IMR-90 (cell line): ENCODE measurements around the gene XYLB. TPM values are rescaled to one million over a fixed set of nuclear protein-coding genes. Genes with fewer than 3 reads are reported as not detected.

Source experiments
- ATAC-seq: fragments of 200-7000 bp; cut with Tn5 transposase; 2 replicates; pipeline ENCODE4 v1.9.1; 2020; ENCODE audit warnings: low read depth, mild to moderate bottlenecking, moderate library complexity
- BruUV-seq: library from RNA; stranded (reverse); fragments of 400-500 nt; replicated peaks from 2 replicates; lab custom pipeline; 2021; lab: Mats Ljungman, UMichigan
- CTCF ChIA-PET: fragments of 300-600 bp; formaldehyde crosslinking; extraction: SDS; loops from one replicate; lab custom pipeline; 2021; ENCODE audit warnings: antibody characterized with exemption; lab: Yijun Ruan, JAX
- POLR2A ChIA-PET: fragments of 300-600 bp; sonication (Branson Sonifier 250); formaldehyde crosslinking; loops from one replicate; lab custom pipeline; 2022; ENCODE audit warnings: antibody characterized with exemption; ENCODE audit not compliant: unreplicated experiment; lab: Charles Lee
- DNase-seq: peaks from one replicate; pipeline ENCODE4 v3.0.0; 2013
- H2AFZ ChIP-seq: replicated peaks from 2 replicates; pipeline ENCODE3; 2013; ENCODE audit warnings: low read length, mild to moderate bottlenecking; ENCODE audit not compliant: poor library complexity
- H2AK5ac ChIP-seq: 2 replicates; pipeline ENCODE4 v1.6.1; 2013; ENCODE audit warnings: low read depth, low read length, inconsistent platforms
- H2AK9ac ChIP-seq: replicated peaks from 2 replicates; pipeline ENCODE3; 2013; ENCODE audit warnings: mild to moderate bottlenecking, low read depth, low read length, moderate library complexity; ENCODE audit not compliant: poor library complexity
- H2BK120ac ChIP-seq: 2 replicates; pipeline ENCODE4 v1.6.1; 2013; ENCODE audit warnings: low read depth, low read length, inconsistent platforms
- H2BK15ac ChIP-seq: 3 replicates; pipeline ENCODE4 v1.6.1; 2013; ENCODE audit warnings: low read depth, low read length, inconsistent platforms
- H2BK20ac ChIP-seq: 2 replicates; pipeline ENCODE4 v1.6.1; 2013; ENCODE audit warnings: low read depth, mild to moderate bottlenecking, inconsistent platforms, low read length, moderate library complexity
- H2BK5ac ChIP-seq: 2 replicates; pipeline ENCODE4 v1.6.1; 2013; ENCODE audit warnings: mild to moderate bottlenecking, low read depth, low read length, inconsistent platforms; ENCODE audit not compliant: poor library complexity, severe bottlenecking
- H3K14ac ChIP-seq: replicated peaks from 2 replicates; pipeline ENCODE4 v1.6.1; 2013; ENCODE audit warnings: low read depth, low read length, inconsistent platforms
- H3K18ac ChIP-seq: 2 replicates; pipeline ENCODE4 v1.6.1; 2013; ENCODE audit warnings: low read depth, low read length, control low read depth
- H3K23ac ChIP-seq: 2 replicates; pipeline ENCODE4 v1.6.1; 2013; ENCODE audit warnings: low read depth, low read length, inconsistent platforms
- H3K27ac ChIP-seq: 2 replicates; pipeline ENCODE4 v1.5.1; 2013; ENCODE audit warnings: mild to moderate bottlenecking, control low read depth, low read length; ENCODE audit not compliant: insufficient read depth
- H3K27me3 ChIP-seq: 2 replicates; pipeline ENCODE4 v1.6.1; 2013; ENCODE audit warnings: low read length; ENCODE audit not compliant: control insufficient read depth, insufficient read depth
- H3K36me3 ChIP-seq: 2 replicates; pipeline ENCODE4 v1.6.1; 2013; ENCODE audit warnings: low read length, mixed read lengths; ENCODE audit not compliant: control insufficient read depth, insufficient read depth
- H3K4ac ChIP-seq: 2 replicates; pipeline ENCODE4 v1.6.1; 2013; ENCODE audit warnings: low read depth, low read length, inconsistent platforms
- H3K4me1 ChIP-seq: 2 replicates; pipeline ENCODE4 v1.6.1; 2013; ENCODE audit warnings: low read length, mixed read lengths; ENCODE audit not compliant: control insufficient read depth, insufficient read depth
- H3K4me2 ChIP-seq: 2 replicates; pipeline ENCODE4 v1.6.1; 2013; ENCODE audit warnings: low read depth, mild to moderate bottlenecking, control low read depth, low read length, moderate library complexity
- H3K4me3 ChIP-seq: 2 replicates; pipeline ENCODE4 v1.5.1; 2013; ENCODE audit warnings: low read depth, mild to moderate bottlenecking, control low read depth, low read length, moderate library complexity; ENCODE audit not compliant: insufficient read depth
- H3K56ac ChIP-seq: 2 replicates; pipeline ENCODE4 v1.6.1; 2013; ENCODE audit warnings: low read length, inconsistent platforms; ENCODE audit not compliant: insufficient read depth; ENCODE audit errors: extremely low read depth
- H3K79me1 ChIP-seq, 2 experiments: 2 replicates each; pipeline ENCODE4 v1.6.1; 2013; ENCODE audit warnings: low read length in 2 of 2, inconsistent platforms in 1 of 2, low read depth in 1 of 2
- H3K9ac ChIP-seq: 2 replicates; pipeline ENCODE4 v1.6.1; 2013; ENCODE audit warnings: low read depth, low read length, control low read depth
- H3K9me1 ChIP-seq: 2 replicates; pipeline ENCODE4 v1.6.1; 2013; ENCODE audit warnings: low read length, inconsistent platforms; ENCODE audit not compliant: insufficient read depth
- H3K9me3 ChIP-seq: 2 replicates; pipeline ENCODE4 v1.6.1; 2013; ENCODE audit warnings: low read length; ENCODE audit not compliant: control insufficient read depth, insufficient read depth
- H4K20me1 ChIP-seq: 2 replicates; pipeline ENCODE4 v1.6.1; 2013; ENCODE audit warnings: low read length, inconsistent platforms; ENCODE audit not compliant: insufficient read depth
- H4K5ac ChIP-seq: 2 replicates; pipeline ENCODE4 v1.6.1; 2013; ENCODE audit warnings: mild to moderate bottlenecking, low read depth, low read length, control low read depth
- H4K8ac ChIP-seq, 2 experiments: 2 replicates each; pipeline ENCODE4 v1.6.1; 2013; ENCODE audit warnings: low read depth in 2 of 2, low read length in 2 of 2, control low read depth in 1 of 2, inconsistent platforms in 1 of 2
- H4K91ac ChIP-seq: 2 replicates; pipeline ENCODE4 v1.6.1; 2013; ENCODE audit warnings: low read depth, low read length, inconsistent platforms; ENCODE audit not compliant: insufficient read depth
- RCOR1 ChIP-seq: IDR thresholded peaks from 2 replicates; pipeline ENCODE4 v1.6.1; 2012; ENCODE audit warnings: mild to moderate bottlenecking, low read length, improper control_type of control experiment; ENCODE audit not compliant: insufficient replicate concordance
- WGBS, 2 experiments: methylation state at CpG; one replicate each; pipeline versions ENCODE4 v1.1.5 to v1.1.7; 2013; ENCODE audit warnings: missing lambda C conversion rate in 2 of 2; ENCODE audit not compliant: insufficient read length in 1 of 2; ENCODE audit errors: extremely low coverage in 2 of 2; 5-methylcytosine and 5-hydroxymethylcytosine counted together
- dilution Hi-C: fragments of 300-500 bp; cut with HindIII; formaldehyde crosslinking; loops from one replicate; pipeline ENCODE4 v1.14.3; 2018; ENCODE audit warnings: low sequenced_read_pairs; ENCODE audit not compliant: unreplicated experiment
- in situ Hi-C: fragments of 300-500 bp; cut with MboI; formaldehyde crosslinking; loops from 3 replicates; pipeline ENCODE4 v1.14.3; 2019; ENCODE audit warnings: low sequenced_read_pairs, inconsistent platforms, mixed read lengths
- intact Hi-C: fragments of 100-400 bp; cut with micrococcal nuclease; formaldehyde crosslinking; loops from 2 replicates; pipeline ENCODE4 v1.10.0; 2022
- polyA plus RNA-seq, 3 experiments: library from polyadenylated mRNA; depleted of rRNA; stranded (reverse); fragments of >200 nt; gene quantifications; 2 replicates each; pipeline ENCODE4 v1.2.3, GENCODE V29; 2012; ENCODE audit warnings: low replicate concordance in 1 of 3
- total RNA-seq: library from RNA; depleted of rRNA; stranded (reverse); fragments of >200 nt; gene quantifications from 2 replicates; pipeline ENCODE4 v1.2.3, GENCODE V29; 2012

The XYLB gene
- total and polyA plus RNA-seq, 2 of the 4 experiments (the other 2 are of a cell fraction), result 3.0 to 3.4 TPM

DNA sequence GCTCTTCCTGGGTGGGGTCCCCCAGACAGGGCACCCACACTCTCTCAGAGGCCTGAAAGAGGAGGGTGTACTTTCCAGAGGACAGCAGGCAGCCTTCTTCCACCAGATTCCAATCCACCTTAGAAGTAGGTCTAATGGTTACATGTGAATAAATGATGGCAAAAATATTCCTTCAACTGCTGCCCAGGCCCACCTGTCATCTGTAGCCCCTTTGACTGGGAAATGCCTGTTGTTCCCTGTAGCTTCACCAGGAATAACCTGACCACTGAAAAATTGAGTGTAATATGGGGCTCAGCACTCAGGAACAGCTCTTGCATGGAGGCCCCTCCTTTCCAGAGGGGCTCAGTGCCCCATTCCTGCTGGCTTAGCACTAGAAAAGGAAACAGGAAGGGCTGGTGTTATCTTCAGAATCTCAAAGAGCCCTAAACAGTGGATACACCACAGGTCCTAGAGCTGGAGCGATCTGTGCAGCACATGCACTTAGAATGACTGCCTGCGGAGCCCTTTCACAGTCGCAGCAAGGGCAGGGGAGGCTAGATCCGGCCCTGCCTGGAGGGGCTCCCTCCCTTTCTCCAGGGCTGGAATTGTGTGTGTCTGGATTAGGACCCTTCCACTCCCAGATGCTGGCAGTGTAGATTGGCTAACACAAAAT, 32.3 kb upstream of the XYLB start:
- WGBS, 2 experiments, result no CpG with 5 or more reads among the region's 4 CpGs

More for the DNA sequence above, 32.3 kb upstream of the XYLB start:
- Histone ChIP-seq H4K8ac (no peak overlapping the region), H3K27me3 (peaks cover 27% of the 10 kb centered on the region), H2BK15ac (no peak overlapping the region), H3K9ac (no peak overlapping the region), H3K9me3 (no peaks in the 10 kb centered on the region), H3K9me1 (no peaks in the 10 kb centered on the region), H3K4ac (no peak overlapping the region), H2BK5ac (no peak overlapping the region), H3K79me1 (no peaks in the 10 kb centered on the region), H4K20me1 (no peaks in the 10 kb centered on the region), H2BK20ac (no peak overlapping the region), H3K36me3 (no peaks in the 10 kb centered on the region), H4K5ac (no peak overlapping the region), H3K4me1 (no peaks in the 10 kb centered on the region), H3K56ac (no peak overlapping the region), H3K4me2 (no peak overlapping the region), H3K27ac (no peak overlapping the region), H3K4me3 (no peak overlapping the region), H2AK5ac (no peak overlapping the region), H2AK9ac (no peak overlapping the region), H4K91ac (no peak overlapping the region), H2AFZ (no peak overlapping the region), H3K14ac (no peak overlapping the region), H2BK120ac (no peak overlapping the region), H3K18ac (no peak overlapping the region), H3K23ac (no peak overlapping the region)
- ChIA-PET POLR2A (no interaction called here), CTCF (interaction anchor here (0.9 kb wide), 1 partner anchor 15 kb away, joined by 3 read pairs; no protein-coding TSS in a partner anchor)
- BruUV-seq, result no TSS peak
- in situ Hi-C loops, result no loop called here
- intact Hi-C loops, result no loop called here
- no peak for TF ChIP-seq RCOR1
- DNase-seq (no peak), ATAC-seq (peak; percentile 30; the same call in 1 of the 2 replicates)
- dilution Hi-C loops, result no loop called here
